DMS 273 (cell line): ENCODE results near the gene MPZL3.
"Not testable (repeated sequence)": the region's sequence is repeated elsewhere in the genome, so short reads cannot be mapped to it uniquely, and the experiment has no call there.

Experiments used
- DNase-seq: peaks from one replicate; lab custom pipeline; 2025; ENCODE audit not compliant: unreplicated experiment; lab: John Stamatoyannopoulos, UW

MPZL3 gene

DNA sequence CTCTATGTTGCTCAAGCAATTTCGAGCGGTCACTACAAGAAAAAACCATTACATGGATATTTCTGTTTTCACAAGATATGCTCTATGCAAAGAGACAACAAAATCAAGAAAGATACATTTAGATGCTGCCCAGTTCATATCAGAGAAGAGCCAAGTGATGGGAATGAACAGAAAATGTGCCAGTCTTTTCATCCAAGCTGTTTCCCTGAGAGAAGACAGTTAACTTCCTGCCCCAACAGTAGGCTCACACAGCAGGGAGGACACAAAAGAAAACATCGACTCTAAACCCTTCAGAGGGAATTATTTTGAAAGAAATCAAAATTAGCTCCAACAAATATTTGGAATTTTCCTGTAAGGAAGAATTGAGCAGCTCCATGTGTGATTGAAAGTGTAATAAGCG, 39.0 kb downstream of the MPZL3 start:
- DNase-seq = no peak

DNA sequence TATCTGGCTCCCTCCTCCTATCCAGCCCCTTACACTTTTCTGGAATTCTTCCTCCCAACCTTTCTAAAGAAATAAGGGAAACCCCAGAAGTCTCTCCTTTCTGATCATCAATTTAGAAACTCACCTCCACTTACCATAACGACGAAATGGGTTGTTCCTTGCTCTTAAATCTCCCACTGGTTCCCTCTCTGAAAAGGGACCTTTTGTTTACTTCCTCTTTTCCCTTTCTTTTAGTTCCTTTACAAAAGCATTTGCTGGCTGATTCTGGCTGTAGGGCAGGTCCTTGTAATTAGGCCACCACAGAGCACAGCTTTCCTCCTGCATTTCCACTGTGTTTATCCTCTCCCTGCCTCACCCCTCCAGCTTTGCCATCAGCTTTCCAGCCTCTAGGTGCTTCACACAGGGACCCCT, 39.4 kb downstream of the MPZL3 start:
- DNase-seq = no peak

DNA sequence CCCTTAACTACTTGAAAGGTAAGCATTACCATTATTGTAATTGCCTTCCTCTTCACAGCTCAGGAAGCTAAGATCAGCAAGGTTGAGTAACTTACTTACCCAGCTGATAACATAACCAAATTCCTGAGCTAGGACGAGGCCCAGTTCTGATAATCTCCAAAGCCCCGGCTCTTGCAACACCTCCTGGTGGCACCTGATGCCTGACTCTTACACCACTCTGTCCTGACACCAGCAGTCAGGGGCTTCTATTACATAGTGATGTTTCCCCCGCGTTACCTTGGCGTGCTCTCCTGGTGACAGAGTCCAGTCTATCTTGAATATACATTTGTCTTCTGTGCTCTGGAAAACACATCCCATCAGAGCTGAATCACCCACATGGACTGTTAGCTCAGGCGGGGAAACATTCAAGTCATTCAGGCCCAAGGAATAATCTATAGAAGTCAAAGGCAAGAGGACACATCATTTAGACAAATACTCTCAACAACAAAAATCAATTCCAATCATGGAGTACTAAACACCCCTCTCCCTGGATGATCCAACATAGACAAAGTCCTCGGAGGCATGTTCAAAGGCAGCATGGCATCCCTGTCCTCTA, 39.9 kb downstream of the MPZL3 start:
- DNase-seq = no peak

DNA sequence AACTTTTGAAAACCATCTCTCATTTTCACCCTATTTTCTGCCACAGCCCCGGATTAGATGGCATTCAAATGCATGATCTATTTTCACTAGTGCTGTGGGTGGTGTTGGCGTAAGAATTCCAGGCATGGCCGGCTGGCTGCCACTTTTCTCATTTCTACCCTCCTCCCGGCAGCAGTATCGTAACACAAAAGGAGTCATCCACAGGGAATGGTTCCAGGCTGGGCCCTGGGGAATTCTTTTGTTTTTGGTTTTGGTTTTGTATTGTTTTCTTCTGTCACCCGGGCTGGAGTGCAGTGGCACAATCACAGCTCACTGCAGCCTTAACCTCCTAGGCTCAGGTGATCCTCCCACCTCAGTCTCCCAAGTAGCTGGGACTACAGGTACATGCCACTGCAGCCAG, 41.2 kb downstream of the MPZL3 start:
- no peak for DNase-seq

DNA sequence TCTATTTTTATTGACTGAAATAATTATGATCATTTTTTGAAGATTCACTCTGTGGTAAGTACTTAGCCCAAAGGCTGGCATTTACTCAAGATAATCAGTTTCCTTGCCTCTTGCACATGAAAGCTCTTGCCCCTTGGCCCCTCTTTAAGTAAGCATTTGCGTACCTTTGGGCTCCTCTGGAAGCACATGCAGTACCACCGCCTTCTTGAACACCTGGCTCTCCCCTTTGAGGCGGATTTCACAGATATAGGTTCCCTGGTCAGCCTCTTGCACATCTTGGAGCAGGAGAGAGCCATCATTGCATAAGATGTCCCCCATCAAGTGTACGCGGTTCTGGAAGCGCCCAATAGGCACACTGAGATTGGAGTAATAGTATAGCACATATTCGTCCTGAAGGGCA, 41.8 kb downstream of the MPZL3 start:
- no peak for DNase-seq

DNA sequence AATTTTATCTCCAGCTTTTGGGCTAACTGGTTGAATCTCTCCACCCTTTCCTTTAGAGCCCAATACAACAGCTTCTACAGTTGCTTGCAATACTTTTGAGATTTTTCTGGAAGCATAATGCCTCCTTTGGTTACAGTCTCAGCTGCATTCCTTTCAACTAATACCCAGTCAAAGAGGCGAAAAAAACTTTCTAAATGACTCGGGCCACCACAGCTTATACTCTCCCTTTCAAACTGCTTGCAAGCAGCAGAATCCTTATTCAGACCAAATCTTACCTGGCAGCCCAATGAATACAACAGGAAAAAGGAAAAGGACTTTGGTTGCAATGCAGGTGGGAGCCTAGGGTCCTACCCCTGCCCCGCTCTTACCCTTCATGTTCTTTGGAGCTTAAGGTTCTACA, 43.1 kb downstream of the MPZL3 start:
- no peak for DNase-seq

DNA sequence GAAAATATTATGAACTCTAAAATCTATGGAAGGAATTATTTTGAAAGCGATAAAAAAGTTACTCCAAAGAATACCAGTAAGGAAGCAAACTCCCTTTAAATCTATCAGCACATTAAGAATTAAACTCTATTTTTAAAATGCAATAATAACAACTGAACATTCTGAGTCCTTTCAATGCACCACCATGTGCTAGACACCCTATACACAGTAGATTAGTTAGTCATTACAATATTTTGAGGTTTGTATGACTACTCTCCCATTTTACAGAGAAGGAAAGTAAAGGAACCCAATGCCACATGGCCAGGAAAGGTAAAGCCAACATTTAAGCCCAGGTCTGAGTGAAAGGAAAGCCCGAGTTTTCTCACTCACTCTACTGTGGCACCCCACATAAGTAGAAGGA, 45.1 kb downstream of the MPZL3 start:
- no peak for DNase-seq

DNA sequence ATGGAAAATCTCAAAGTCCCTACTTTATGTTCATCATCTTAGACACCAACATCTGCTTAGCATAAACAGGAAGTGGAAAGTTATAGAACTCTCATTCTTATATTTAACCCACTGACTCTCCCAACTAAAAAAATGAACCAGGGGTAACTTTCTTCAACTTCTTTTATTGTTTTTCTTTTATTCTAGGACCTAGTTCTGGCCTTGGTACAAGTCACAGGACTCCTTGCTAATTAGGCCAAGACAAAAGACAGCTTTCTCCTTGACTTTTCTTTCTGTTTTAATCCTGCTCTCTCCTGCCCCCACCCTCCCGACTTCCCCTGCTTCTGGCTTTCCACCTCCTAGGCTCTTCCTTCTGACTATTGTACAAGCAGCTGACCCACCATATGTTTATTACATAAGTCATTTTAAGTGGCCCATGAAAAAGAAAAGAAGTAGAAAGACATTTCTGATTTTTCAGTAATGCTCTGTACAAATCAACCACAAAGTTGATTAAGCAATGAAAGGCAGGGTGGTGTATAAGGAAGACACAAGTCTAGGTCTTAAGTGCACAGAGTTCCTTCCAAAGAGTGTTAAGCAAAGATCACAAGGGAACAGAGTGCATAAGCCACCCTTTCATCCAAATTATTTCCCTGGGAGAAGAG, 45.7 kb downstream of the MPZL3 start:
- DNase-seq = peak; percentile 8

DNA sequence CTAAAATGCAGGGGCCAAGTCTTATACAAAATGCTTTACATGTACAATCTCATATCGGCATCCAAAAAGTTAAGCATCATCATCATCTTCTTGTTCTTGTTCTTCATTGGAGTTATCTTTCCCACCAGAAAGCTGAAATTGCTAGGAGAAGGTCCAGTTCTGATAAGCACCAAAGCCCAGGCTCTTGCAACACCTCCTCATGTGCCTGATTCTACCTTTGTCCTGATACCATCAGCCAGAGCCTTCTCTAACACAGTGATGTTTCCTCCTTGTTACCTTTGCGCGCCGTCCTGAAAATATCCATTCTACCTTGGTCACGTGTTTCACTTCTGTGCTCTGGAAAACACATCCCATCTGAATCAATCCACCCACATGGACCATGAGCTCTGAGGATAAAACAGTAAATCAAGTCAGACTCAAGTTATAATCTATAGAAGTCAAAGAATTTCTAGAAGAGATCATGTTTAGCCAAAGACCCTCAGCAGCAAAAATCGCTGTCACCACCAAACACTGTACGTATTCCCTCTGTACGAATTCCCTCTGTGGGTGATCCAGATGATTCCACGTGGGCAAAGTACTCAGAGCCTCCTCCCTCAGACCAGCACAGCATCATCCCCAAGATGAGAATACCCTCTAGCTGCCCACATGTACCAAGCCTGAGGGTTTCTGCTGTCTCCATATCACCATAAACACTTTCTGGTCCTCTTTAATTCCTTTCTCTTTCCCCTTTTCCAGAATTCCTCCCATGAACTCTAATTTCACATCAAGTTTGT, 46.4 kb downstream of the MPZL3 start:
- no peak for DNase-seq

DNA sequence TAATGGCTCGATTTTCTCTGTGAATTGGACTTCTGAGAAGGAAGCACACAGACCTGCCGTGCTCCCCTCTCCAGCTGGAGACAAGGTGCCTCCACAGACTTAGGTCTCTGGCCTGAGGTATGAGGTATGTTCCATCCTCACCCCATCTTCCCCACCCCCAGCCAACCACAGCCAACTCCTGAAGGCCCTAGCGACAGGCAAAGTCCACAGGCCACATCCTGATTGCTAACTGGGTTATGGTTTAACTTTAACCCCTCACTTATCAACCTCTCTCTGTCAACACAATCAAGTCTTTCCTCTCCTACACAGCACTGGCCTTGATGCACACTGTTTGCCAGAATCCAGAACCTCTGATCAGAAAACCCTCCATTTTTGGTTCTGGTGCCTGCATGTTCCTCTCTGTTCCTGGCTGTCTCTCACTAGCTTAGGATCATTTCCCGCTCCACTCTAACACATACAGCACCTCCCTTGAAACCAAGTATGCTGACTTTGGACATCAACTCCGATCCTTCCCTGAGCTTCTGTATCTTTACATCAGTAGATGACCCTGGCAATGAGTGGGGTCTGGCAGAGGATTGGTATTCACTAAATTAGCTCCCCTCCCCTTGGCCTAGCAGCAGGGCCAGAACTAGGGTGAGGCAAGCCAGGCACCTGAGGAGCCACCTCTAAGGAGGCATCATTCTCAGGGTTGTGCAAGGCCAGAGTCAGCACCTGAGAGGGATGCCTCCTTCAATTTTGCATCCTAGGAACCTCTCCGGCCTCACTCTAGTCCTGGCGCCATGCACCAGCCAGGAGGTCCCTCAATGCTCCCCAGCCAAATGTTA, 49.4 kb downstream of the MPZL3 start:
- DNase-seq = no peak

DNA sequence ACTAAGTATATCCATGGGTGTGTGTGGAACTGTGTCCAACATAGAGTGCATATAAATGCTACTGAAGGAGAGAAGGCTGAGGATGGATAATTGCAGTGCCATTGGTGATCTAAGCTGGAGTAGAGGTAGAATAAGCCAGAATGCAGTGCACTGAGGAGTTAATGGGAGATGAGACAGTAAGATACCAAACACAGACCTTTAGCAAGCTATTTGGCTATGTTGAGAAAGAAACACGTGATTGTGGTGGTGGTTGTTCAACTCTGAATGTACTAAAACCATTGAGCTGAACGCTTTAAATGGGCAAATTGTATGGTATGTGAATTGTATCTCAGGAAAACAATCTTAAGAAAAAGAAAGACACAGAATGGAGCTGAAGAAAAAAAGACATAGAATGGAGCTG, 50.2 kb downstream of the MPZL3 start:
- DNase-seq = no peak

DNA sequence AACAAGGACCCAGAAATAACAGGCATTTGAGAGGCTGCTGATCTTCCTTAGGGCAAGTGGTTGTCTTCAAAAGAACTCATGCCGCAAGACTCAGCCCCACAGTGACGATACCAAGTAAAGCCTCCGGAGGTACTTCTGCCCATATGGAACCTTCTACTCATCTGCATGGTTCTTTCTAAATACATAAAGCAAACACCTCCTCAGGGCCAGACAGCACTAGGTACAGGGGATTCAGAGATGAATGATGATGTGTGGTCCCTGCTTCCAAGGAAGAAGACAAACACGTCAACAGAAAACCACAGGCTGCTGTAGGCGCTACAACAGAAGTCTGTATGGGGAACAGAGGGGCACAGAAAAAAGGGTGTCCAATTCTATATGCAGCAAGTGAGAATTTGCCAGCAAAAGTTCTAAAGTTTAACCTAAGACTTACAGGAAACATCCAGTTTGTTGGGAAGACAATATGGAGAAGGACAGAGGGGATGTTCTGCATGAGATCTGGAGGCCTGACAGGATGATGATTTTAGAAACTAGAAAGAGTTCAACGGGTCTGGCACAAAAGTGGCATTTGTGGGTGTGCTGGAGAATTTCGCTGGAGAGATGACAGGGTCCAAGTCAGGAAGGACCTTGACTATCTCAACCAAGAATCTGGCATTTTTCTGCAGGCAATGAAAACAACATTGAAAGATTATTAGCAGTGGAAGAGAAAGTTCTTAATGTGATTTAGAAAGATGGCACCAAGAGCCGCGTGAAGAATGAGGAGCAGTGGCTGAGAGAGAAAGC, 51.1 kb downstream of the MPZL3 start:
- no peak for DNase-seq

DNA sequence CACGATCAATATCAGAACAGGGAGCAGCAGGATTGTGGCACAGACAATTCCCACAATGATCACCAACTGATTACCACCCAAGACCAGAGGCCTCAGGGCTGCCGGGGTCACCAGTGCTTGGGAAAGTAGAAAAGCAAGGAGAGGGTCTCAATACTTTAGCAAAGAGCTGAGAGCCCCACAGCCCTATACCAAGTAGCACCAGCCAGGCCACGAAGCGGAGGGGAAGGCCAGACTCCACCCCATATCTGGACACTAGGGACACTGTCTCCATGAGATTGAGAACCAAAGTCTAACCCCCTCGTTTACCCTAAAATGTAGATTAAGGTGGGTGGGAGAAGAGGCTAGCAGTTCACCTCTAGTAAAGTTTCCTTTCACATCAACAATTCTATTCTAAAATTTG, 51.7 kb downstream of the MPZL3 start:
- no peak for DNase-seq

DNA sequence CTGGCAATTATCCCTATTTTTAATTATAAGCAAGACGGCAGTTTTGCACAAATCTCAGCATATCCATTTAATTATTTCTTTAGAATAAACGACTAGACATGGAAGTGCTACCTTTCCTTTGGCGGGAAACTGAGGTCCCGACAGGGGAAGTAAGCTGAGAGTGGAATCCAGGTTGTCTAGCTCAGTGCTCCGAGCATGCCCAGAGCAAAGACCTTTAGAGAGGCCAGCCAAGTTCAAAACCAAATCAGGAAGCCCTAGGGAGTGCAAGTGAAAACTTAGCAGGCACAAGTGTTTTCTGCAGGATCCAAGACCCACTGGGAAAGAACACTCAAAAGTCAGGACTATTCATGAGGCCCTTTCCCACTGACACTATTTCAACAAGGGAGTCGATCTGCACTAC, 53.0 kb downstream of the MPZL3 start:
- no peak for DNase-seq

DNA sequence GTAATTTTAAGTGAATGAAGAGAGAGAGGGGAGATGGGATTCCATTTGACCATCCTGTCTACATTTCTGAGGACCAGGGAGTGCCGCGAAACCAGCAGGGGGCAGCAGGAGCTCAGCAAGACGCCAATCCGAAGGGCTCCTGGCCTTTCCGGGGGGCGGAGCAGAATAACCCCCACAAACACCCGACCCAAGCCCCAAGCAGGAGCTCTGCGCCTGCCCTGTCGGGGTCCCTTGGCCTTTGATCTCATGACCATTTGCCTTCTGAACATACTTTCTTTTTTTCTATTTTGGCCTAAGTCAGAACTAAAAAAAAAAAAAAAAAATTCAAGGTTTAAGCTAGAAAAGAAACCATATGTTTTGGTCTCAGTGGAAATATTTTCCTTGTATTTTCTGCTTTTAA, 53.8 kb downstream of the MPZL3 start:
- DNase-seq = peak; percentile 69

DNA sequence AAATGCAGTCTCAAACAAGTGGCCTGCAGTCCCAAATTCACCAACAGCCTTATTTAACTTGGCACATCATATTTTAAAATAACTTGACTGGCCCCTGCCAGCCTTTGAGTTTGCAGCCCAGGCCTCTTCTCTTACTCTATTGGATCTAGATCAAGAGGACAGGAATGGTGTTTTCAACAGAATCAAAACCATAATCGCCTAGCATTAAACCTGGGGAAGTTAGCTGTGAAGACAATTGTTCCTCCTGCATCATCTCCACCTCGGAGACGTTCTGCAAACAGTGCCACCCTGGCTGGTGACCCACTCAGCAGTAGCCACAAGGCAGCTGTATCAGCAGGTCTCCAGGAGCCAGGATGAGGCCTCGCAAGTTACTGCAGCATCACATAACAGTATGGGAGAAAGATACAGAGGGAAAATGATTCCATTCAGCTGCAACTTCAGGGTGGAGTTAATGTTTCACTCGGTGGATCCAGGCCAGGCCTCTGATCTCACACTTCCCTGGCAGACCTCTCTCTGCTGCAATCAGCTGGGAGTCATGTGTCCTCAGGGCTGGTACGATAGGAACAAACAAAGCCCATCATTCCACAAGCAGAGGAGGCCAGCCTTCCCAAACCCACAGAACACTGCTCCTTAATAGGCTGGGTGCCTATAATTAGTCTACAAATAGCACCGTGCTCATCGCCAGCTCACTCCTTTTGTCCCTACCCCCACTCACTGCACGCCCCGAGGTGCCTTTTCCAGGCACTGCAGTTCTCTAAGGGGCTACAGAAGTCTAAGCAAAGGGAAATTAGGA, 57.1 kb downstream of the MPZL3 start:
- peak; percentile 20 for DNase-seq

DNA sequence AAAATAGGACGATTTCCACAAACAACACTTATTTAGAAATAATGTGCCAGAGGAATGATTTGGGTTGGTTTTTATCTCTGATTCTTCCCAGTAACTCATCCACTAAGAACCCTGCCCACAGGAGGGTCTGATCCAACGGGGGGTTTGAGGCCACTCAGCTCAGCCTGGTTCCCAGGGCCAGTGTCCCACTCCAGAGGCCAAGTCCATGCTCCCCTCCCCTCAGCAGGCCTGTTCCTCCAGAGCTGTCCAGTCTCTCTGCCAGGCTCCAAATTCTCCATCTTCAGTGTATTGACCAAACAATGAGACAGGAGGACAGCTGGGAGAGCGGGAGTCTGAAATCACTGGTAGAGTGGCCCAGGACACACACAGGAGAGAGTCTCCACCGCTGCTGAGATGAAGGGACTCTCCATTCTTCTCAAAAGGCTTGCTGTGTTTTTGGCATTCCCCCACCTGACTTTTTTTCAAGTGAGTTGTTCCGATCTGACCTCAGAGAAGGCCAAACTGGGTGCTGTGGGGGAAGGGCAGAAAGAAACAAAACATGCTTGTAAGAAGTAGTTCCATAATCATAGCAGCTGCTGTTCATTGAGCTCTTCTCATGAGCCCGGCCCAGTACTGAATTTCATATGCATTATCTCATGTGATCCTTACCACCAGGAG, 58.1 kb downstream of the MPZL3 start:
- DNase-seq = no peak

DNA sequence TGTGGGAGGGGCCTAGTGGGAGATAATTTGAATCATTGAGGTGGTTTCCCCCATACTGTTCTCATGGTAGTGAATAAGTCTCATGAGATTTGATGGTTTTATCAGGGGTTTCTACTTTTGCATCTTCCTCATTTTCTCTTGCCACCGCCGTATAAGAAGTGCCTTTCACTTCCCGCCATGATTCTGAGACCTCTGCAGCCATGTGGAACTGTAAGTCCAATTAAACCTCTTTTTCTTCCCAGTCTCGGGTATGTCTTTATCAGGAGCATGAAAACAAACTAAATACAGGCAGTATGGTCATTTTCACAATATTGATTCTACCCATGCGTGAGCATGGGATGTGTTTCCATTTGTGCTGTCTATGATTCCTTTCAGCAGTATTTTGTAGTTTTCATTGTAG, 59.3 kb downstream of the MPZL3 start:
- DNase-seq = not testable (repeated sequence)

DNA sequence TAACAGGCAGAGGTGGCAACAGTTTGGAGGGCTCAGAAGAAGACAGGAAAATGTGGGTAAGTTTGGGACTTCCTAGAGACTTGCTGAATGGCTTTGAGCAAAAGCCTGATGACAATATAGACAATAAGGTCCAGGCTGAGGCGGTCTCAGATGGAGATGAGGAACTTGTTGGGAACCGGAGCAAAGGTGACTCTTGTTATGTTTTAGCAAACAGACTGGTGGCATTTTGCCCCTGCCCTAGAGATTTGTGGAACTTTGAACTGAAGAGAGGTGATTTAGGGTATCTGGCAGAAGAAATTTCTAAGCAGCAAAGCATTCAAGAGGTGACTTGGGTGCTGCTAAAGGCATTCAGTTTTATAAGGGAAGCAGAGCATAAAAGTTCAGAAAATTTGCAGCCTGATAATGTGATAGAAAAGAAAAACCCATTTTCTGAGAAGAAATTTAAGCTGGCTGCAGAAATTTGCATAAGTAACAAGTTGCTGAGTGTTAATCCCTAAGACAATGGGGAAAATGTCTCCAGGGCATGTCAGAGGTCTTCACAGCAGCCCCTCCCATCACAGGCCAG, 61.1 kb downstream of the MPZL3 start:
- not testable (repeated sequence) for DNase-seq
